Nephron (organoid): ENCODE results near the gene PHLDB2.
A peak's percentile ranks its signal among the peaks of the same experiment; 100 is the strongest.

Experiments
- H3K27ac Mint-ChIP-seq, 3 experiments: 2 replicates each; pipeline ENCODE4 v1.8.0; 2020; ENCODE audit warnings: mixed read lengths in 3 of 3, mild to moderate bottlenecking in 2 of 3, moderate library complexity in 1 of 3
- H3K27me3 Mint-ChIP-seq: 2 replicates; pipeline ENCODE4 v1.8.0; 2021; ENCODE audit warnings: low read depth, mild to moderate bottlenecking, moderate library complexity, mixed read lengths
- H3K36me3 Mint-ChIP-seq: 2 replicates; pipeline ENCODE4 v1.8.0; 2020; ENCODE audit warnings: low read depth, mixed read lengths
- H3K4me1 Mint-ChIP-seq: 2 replicates; pipeline ENCODE4 v1.8.0; 2020; ENCODE audit warnings: mixed read lengths
- H3K4me3 Mint-ChIP-seq, 3 experiments: 2 replicates each; pipeline ENCODE4 v1.8.0; 2020; ENCODE audit warnings: mild to moderate bottlenecking in 3 of 3, mixed read lengths in 3 of 3, moderate library complexity in 2 of 3
- H3K9me3 Mint-ChIP-seq: 2 replicates; pipeline ENCODE4 v1.8.0; 2020; ENCODE audit warnings: mixed read lengths
- CTCF ChIP-seq, 3 experiments: fragments of 200-600 bp; sonication (generic); IDR thresholded peaks; one replicate each; pipeline ENCODE4 v1.5.0; 2021; ENCODE audit warnings: antibody characterized with exemption in 3 of 3; ENCODE audit not compliant: unreplicated experiment in 3 of 3

PHLDB2 gene

GRCh38 chr3:112004669-112005068 lies 145.6 kb downstream of the PHLDB2 start:
- no peak for TF ChIP-seq CTCF (IDR thresholded peaks at IDR 0.05; ENCODE audit: unreplicated experiment in 3 of 3)
- Mint-ChIP-seq H3K36me3 (peaks cover 10% of the 10 kb centered on the region), H3K4me3 (no peak overlapping the region), H3K9me3 (no peaks in the 10 kb centered on the region), H3K4me1 (peaks cover 54% of the 10 kb centered on the region), H3K27ac (no peak overlapping the region), H3K27me3 (peaks cover 17% of the 10 kb centered on the region)

- Mint-ChIP-seq H3K9me3 (no peaks in the 10 kb centered on the region), H3K4me1 (peaks cover 56% of the 10 kb centered on the region), H3K27me3 (peaks cover 14% of the 10 kb centered on the region), H3K4me3 (no peak overlapping the region), H3K27ac (no peak overlapping the region), H3K36me3 (peaks cover 10% of the 10 kb centered on the region)
- TF ChIP-seq CTCF (IDR thresholded peaks at IDR 0.05; ENCODE audit: unreplicated experiment in 3 of 3): no peak
Observed at GRCh38 chr3:112005091-112005672, 146.1 kb downstream of the PHLDB2 start.

- Mint-ChIP-seq H3K27ac (peak overlapping the region; percentile 24 to 77 (median 48)), H3K9me3 (no peaks in the 10 kb centered on the region), H3K4me1 (peaks cover 58% of the 10 kb centered on the region), H3K4me3 (no peak overlapping the region), H3K36me3 (peaks cover 10% of the 10 kb centered on the region), H3K27me3 (peaks cover 4% of the 10 kb centered on the region)
- TF ChIP-seq CTCF (IDR thresholded peaks at IDR 0.05; ENCODE audit: unreplicated experiment in 3 of 3): no peak
Observed at GRCh38 chr3:112007633-112008032, 148.6 kb downstream of the PHLDB2 start.

- no peak for TF ChIP-seq CTCF (IDR thresholded peaks at IDR 0.05; ENCODE audit: unreplicated experiment in 3 of 3)
- Mint-ChIP-seq H3K4me3 (no peak overlapping the region), H3K9me3 (no peaks in the 10 kb centered on the region), H3K27ac (peak overlapping the region in 2 of 3 experiments; percentile 54 to 66), H3K36me3 (peaks cover 10% of the 10 kb centered on the region), H3K27me3 (no peaks in the 10 kb centered on the region), H3K4me1 (peaks cover 56% of the 10 kb centered on the region)
Observed at GRCh38 chr3:112009670-112010069, 150.6 kb downstream of the PHLDB2 start.

- no peak overlapping the region for H3K4me3 Mint-ChIP-seq
Observed at GRCh38 chr3:112010636-112011035, 151.6 kb downstream of the PHLDB2 start.

More at GRCh38 chr3:112010636-112011035, 151.6 kb downstream of the PHLDB2 start:
- H3K9me3 Mint-ChIP-seq: no peaks in the 10 kb centered on the region
- peak overlapping the region; percentile 66 to 91 (median 84) for H3K27ac Mint-ChIP-seq
- H3K27me3 Mint-ChIP-seq: no peaks in the 10 kb centered on the region
- H3K36me3 Mint-ChIP-seq: peaks cover 7% of the 10 kb centered on the region
- peaks cover 56% of the 10 kb centered on the region for H3K4me1 Mint-ChIP-seq
- TF ChIP-seq CTCF (IDR thresholded peaks at IDR 0.05; ENCODE audit: unreplicated experiment in 3 of 3): no peak
